Glutamatergic neuron (in vitro differentiated cells): ENCODE measurements around the gene TIMM21. TPM values are rescaled to one million over a fixed set of nuclear protein-coding genes. Genes with fewer than 3 reads are reported as not detected.

Experiments
- DNase-seq: peaks from one replicate; pipeline ENCODE4 v3.0.0; 2022
- H3K27ac Mint-ChIP-seq: one replicate; pipeline ENCODE4 v1.8.0; 2020; ENCODE audit warnings: mild to moderate bottlenecking, mixed read lengths, inconsistent platforms; ENCODE audit not compliant: unreplicated experiment
- H3K27me3 Mint-ChIP-seq: one replicate; pipeline ENCODE4 v1.8.0; 2020; ENCODE audit warnings: mild to moderate bottlenecking, moderate library complexity, mixed read lengths, inconsistent platforms; ENCODE audit not compliant: unreplicated experiment
- H3K36me3 Mint-ChIP-seq: one replicate; pipeline ENCODE4 v1.8.0; 2020; ENCODE audit warnings: mild to moderate bottlenecking, mixed read lengths, inconsistent platforms; ENCODE audit not compliant: unreplicated experiment
- H3K4me1 Mint-ChIP-seq: one replicate; pipeline ENCODE4 v1.8.0; 2020; ENCODE audit warnings: mild to moderate bottlenecking, low read depth, mixed read lengths, inconsistent platforms; ENCODE audit not compliant: unreplicated experiment
- H3K4me3 Mint-ChIP-seq: one replicate; pipeline ENCODE4 v1.8.0; 2020; ENCODE audit warnings: mild to moderate bottlenecking, mixed read lengths, inconsistent platforms; ENCODE audit not compliant: unreplicated experiment
- H3K9me3 Mint-ChIP-seq: one replicate; pipeline ENCODE4 v1.8.0; 2020; ENCODE audit warnings: mild to moderate bottlenecking, moderate library complexity, mixed read lengths, inconsistent platforms; ENCODE audit not compliant: unreplicated experiment
- CTCF ChIP-seq: fragments of 200-600 bp; sonication (generic); IDR thresholded peaks from one replicate; pipeline ENCODE4 v1.5.0; 2021; ENCODE audit not compliant: partially characterized antibody, unreplicated experiment
- total RNA-seq: library from RNA; stranded (reverse); fragmentation: NEBNext Ultra II Directional; extraction: Animal tissue kit (Norgen Biotek cat#: 25700); gene quantifications from one replicate; pipeline ENCODE4 v1.2.1, GENCODE V29; 2021; ENCODE audit not compliant: unreplicated experiment

The TIMM21 gene
- total RNA-seq, 1 donor from 2014 or later, result 26.8 TPM

- H3K4me1 Mint-ChIP-seq, result no peaks in the 10 kb centered on the region
- no peak overlapping the region for H3K4me3 Mint-ChIP-seq
- peak; percentile 22 for TF ChIP-seq CTCF
- H3K36me3 Mint-ChIP-seq, result peaks cover 5% of the 10 kb centered on the region
- H3K27me3 Mint-ChIP-seq, result no peaks in the 10 kb centered on the region
- no peaks in the 10 kb centered on the region for H3K9me3 Mint-ChIP-seq
- H3K27ac Mint-ChIP-seq, result no peak overlapping the region
- DNase-seq, result no peak
Measured at GRCh38 chr18:74163019-74163660, 14.8 kb downstream of the TIMM21 start.

- no peak overlapping the region for H3K4me3 Mint-ChIP-seq
- no peak overlapping the region for H3K27ac Mint-ChIP-seq
- peaks cover 5% of the 10 kb centered on the region for H3K36me3 Mint-ChIP-seq
- TF ChIP-seq CTCF, result no peak
- no peaks in the 10 kb centered on the region for H3K27me3 Mint-ChIP-seq
- DNase-seq, result no peak
- H3K9me3 Mint-ChIP-seq, result peaks cover 2% of the 10 kb centered on the region
- H3K4me1 Mint-ChIP-seq, result no peaks in the 10 kb centered on the region
Measured at GRCh38 chr18:74166386-74166785, 18.1 kb downstream of the TIMM21 start.

GRCh38 chr18:74171910-74172606 lies 23.7 kb downstream of the TIMM21 start:
- peaks cover 12% of the 10 kb centered on the region for H3K4me1 Mint-ChIP-seq
- H3K27me3 Mint-ChIP-seq, result no peaks in the 10 kb centered on the region
- peaks cover 9% of the 10 kb centered on the region for H3K9me3 Mint-ChIP-seq
- TF ChIP-seq CTCF, result no peak
- H3K36me3 Mint-ChIP-seq, result peaks cover 8% of the 10 kb centered on the region
- H3K4me3 Mint-ChIP-seq, result no peak overlapping the region
- no peak overlapping the region for H3K27ac Mint-ChIP-seq
- DNase-seq, result no peak

GRCh38 chr18:74172697-74173433 lies 24.5 kb downstream of the TIMM21 start:
- H3K4me3 Mint-ChIP-seq, result no peak overlapping the region
- no peak for TF ChIP-seq CTCF
- DNase-seq, result no peak
- H3K9me3 Mint-ChIP-seq, result peaks cover 9% of the 10 kb centered on the region
- peaks cover 18% of the 10 kb centered on the region for H3K4me1 Mint-ChIP-seq
- no peaks in the 10 kb centered on the region for H3K27me3 Mint-ChIP-seq
- peaks cover 8% of the 10 kb centered on the region for H3K36me3 Mint-ChIP-seq
- H3K27ac Mint-ChIP-seq, result no peak overlapping the region

- no peak for TF ChIP-seq CTCF
- no peaks in the 10 kb centered on the region for H3K27me3 Mint-ChIP-seq
- peaks cover 21% of the 10 kb centered on the region for H3K4me1 Mint-ChIP-seq
- no peak for DNase-seq
- H3K4me3 Mint-ChIP-seq, result no peak overlapping the region
- peaks cover 8% of the 10 kb centered on the region for H3K36me3 Mint-ChIP-seq
- peaks cover 9% of the 10 kb centered on the region for H3K9me3 Mint-ChIP-seq
- no peak overlapping the region for H3K27ac Mint-ChIP-seq
Measured at GRCh38 chr18:74173434-74173750, 25.1 kb downstream of the TIMM21 start.
